Caco-2 (cell line): ENCODE results near the gene HK1. TPM values are rescaled to one million over a fixed set of nuclear protein-coding genes. Genes with fewer than 3 reads are reported as not detected.

Experiments
- Bru-seq: library from RNA; stranded (reverse); fragments of 400-500 nt; gene quantifications from one replicate; lab custom pipeline; 2021; lab: Mats Ljungman, UMichigan
- BruChase-seq, 2 experiments: library from RNA; stranded (reverse); fragments of 400-500 nt; gene quantifications; one replicate each; lab custom pipeline; 2021; lab: Mats Ljungman, UMichigan
- BruUV-seq: library from RNA; stranded (reverse); fragments of 400-500 nt; replicated peaks from 2 replicates; lab custom pipeline; 2021; lab: Mats Ljungman, UMichigan
- CTCF ChIA-PET: fragments of 300-600 bp; sonication (Branson Sonifier 250); formaldehyde crosslinking; loops from one replicate; lab custom pipeline; 2022; ENCODE audit warnings: antibody characterized with exemption; lab: Charles Lee
- POLR2A ChIA-PET: fragments of 300-600 bp; sonication (Branson Sonifier 250); formaldehyde crosslinking; loops from one replicate; lab custom pipeline; 2022; ENCODE audit warnings: antibody characterized with exemption; lab: Charles Lee
- DNase-seq, 2 experiments: peaks; one replicate each; pipeline versions ENCODE4 v3.0.0 to v3.0.0-alpha.2; 2020 to 2022
- H3K27me3 ChIP-seq: replicated peaks from 2 replicates; pipeline ENCODE4 v1.6.0; 2011; ENCODE audit warnings: low read length; ENCODE audit not compliant: control insufficient read depth, insufficient read depth
- H3K36me3 ChIP-seq: 2 replicates; pipeline ENCODE4 v1.5.1; 2011; ENCODE audit warnings: low read length; ENCODE audit not compliant: control insufficient read depth, insufficient read depth
- H3K4me1 ChIP-seq: fragments of 250-450 bp; sonication (Bioruptor Pico); 2 replicates; pipeline ENCODE4 v1.5.1; 2020; ENCODE audit warnings: mild to moderate bottlenecking
- H3K4me3 ChIP-seq: 2 replicates; pipeline ENCODE4 v1.5.1; 2011; ENCODE audit warnings: low read depth, mild to moderate bottlenecking, control low read depth, low read length
- H3K9me3 ChIP-seq: fragments of 250-450 bp; sonication (Bioruptor Pico); 2 replicates; pipeline ENCODE4 v1.5.1; 2020; ENCODE audit warnings: mild to moderate bottlenecking, moderate library complexity
- H3K27ac Mint-ChIP-seq: one replicate; pipeline ENCODE4 v1.8.0; 2022; ENCODE audit warnings: mixed read lengths; ENCODE audit not compliant: unreplicated experiment
- H3K27me3 Mint-ChIP-seq: one replicate; pipeline ENCODE4 v1.8.0; 2022; ENCODE audit warnings: mixed read lengths; ENCODE audit not compliant: insufficient read depth, unreplicated experiment
- H3K36me3 Mint-ChIP-seq: one replicate; pipeline ENCODE4 v1.8.0; 2022; ENCODE audit warnings: mild to moderate bottlenecking, mixed read lengths; ENCODE audit not compliant: insufficient read depth, unreplicated experiment
- H3K4me1 Mint-ChIP-seq: one replicate; pipeline ENCODE4 v1.8.0; 2022; ENCODE audit warnings: low read depth, mixed read lengths; ENCODE audit not compliant: unreplicated experiment
- H3K4me3 Mint-ChIP-seq: one replicate; pipeline ENCODE4 v1.8.0; 2022; ENCODE audit warnings: mild to moderate bottlenecking, moderate library complexity, mixed read lengths; ENCODE audit not compliant: unreplicated experiment
- H3K9me3 Mint-ChIP-seq: one replicate; pipeline ENCODE4 v1.8.0; 2022; ENCODE audit warnings: mixed read lengths; ENCODE audit not compliant: unreplicated experiment
- intact Hi-C: fragments of 100-400 bp; cut with micrococcal nuclease; formaldehyde crosslinking; loops from one replicate; pipeline ENCODE4 v1.10.0; 2022; ENCODE audit not compliant: unreplicated experiment
- long read RNA-seq: library from polyadenylated mRNA; stranded (forward); transcript quantifications from one replicate; pipeline ENCODE4 v2.0.0, GENCODE V29; 2022
- total RNA-seq: library from RNA; stranded (reverse); gene quantifications from 2 replicates; pipeline ENCODE4 v1.2.3, GENCODE V29; 2022
- TF ChIP-seq, protein P1 (sequence below), 2 experiments: fragments of 200-600 bp in 1 of 2; IDR thresholded peaks; 1 replicate in 1 of 2; 2 replicates in 1 of 2; pipeline versions ENCODE4 v1.5.1 to v1.8.0; 2011 to 2022; ENCODE audit warnings: antibody characterized with exemption in 1 of 2, control low read depth in 1 of 2, inconsistent platforms in 1 of 2, low read depth in 1 of 2, low read length in 1 of 2, mild to moderate bottlenecking in 1 of 2, moderate library complexity in 1 of 2; ENCODE audit not compliant: insufficient read depth in 1 of 2, severe bottlenecking in 1 of 2, unreplicated experiment in 1 of 2

The HK1 gene
- total RNA-seq (27.2 and 35.4 TPM in 2 replicates), Bru-seq, nascent RNA (percentile 48 among the genes with signal in this experiment), BruChase-seq, experiment 1, labeled RNA remaining after a 2-hour chase (percentile 49 among the genes with signal in this experiment), BruChase-seq, experiment 2, labeled RNA remaining after a 6-hour chase (percentile 57 among the genes with signal in this experiment)
- long read RNA-seq, transcript HK1-202 (18 exons, 3,605 nt), result major isoform, 54 of 79 reads
- long read RNA-seq, partial matches to known transcripts, result 18 of 79 reads
- long read RNA-seq, other reads (novel, unspliced or antisense), result 7 of 79 reads

DNA sequence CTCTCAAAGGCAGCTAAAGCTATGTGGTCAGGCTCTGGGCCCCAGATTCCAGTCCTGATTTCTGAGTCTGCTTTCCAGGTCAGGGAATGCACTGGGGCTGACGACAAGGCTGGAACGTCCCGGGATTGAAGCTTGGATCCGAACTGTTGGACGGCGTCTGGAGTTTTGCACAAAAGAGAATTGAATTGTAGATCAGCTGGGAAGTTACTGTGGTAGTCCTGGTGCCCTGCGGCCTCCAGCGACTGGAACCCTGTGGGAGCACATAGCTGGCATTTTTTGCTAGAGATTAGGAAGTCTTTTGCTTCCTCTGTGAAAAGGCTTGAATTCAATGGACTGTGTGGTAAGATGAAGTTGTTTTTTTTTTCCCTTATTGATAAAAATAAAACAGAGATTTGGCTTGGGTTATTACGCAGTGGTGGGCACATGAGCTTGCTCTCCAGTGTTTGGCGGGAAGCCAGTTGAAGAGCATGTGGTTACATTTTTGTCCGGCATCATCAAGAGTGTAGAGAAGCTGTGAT, at the start of gene HK1:
TSS of gene HK1 (plus strand) at position 51 of the 518 bp plus-strand sequence.
- H3K27me3 Mint-ChIP-seq, result no peaks in the 10 kb centered on the region
- H3K9me3 Mint-ChIP-seq, result no peaks in the 10 kb centered on the region
- Histone ChIP-seq H3K4me1 (no peaks in the 10 kb centered on the region), H3K9me3 (0 out of 2 replicates have a peak, but pooled peaks cover 3% of the 10 kb centered on the region), H3K27me3 (no peaks in the 10 kb centered on the region), H3K4me3 (no peak within 1 kb of the TSS), H3K36me3 (no peaks in the 10 kb centered on the region)
- POLR2A ChIA-PET, result no interaction called here
- intact Hi-C loops, result no loop called here
- no peaks in the 10 kb centered on the region for H3K36me3 Mint-ChIP-seq
- DNase-seq, result no peak
- TF ChIP-seq, protein P1, sequence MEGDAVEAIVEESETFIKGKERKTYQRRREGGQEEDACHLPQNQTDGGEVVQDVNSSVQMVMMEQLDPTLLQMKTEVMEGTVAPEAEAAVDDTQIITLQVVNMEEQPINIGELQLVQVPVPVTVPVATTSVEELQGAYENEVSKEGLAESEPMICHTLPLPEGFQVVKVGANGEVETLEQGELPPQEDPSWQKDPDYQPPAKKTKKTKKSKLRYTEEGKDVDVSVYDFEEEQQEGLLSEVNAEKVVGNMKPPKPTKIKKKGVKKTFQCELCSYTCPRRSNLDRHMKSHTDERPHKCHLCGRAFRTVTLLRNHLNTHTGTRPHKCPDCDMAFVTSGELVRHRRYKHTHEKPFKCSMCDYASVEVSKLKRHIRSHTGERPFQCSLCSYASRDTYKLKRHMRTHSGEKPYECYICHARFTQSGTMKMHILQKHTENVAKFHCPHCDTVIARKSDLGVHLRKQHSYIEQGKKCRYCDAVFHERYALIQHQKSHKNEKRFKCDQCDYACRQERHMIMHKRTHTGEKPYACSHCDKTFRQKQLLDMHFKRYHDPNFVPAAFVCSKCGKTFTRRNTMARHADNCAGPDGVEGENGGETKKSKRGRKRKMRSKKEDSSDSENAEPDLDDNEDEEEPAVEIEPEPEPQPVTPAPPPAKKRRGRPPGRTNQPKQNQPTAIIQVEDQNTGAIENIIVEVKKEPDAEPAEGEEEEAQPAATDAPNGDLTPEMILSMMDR (IDR thresholded peaks at IDR 0.05; ENCODE audit: insufficient read depth in 1 of 2, low read depth in 1 of 2, low read length in 1 of 2, severe bottlenecking in 1 of 2, unreplicated experiment in 1 of 2), result no peak
- H3K4me3 Mint-ChIP-seq, result no peak within 1 kb of the TSS
- CTCF ChIA-PET, result interaction anchor here (1.2 to 1.5 kb wide), 3 partner anchors 10 to 130 kb away, joined by 3 to 5 read pairs (median 5); no protein-coding TSS in a partner anchor
- no peak within 1 kb of the TSS for H3K27ac Mint-ChIP-seq
- H3K4me1 Mint-ChIP-seq, result peaks cover 8% of the 10 kb centered on the region
- BruUV-seq, result no TSS peak

- BruUV-seq, result no TSS peak
- Histone ChIP-seq H3K9me3 (no peaks in the 10 kb centered on the region), H3K4me1 (peaks cover 48% of the 10 kb centered on the region), H3K27me3 (no peaks in the 10 kb centered on the region), H3K36me3 (peaks cover 1% of the 10 kb centered on the region; the same call in 1 of the 2 replicates), H3K4me3 (no peak overlapping the region)
- Mint-ChIP-seq H3K27me3 (no peaks in the 10 kb centered on the region), H3K9me3 (no peaks in the 10 kb centered on the region), H3K4me1 (peaks cover 20% of the 10 kb centered on the region), H3K4me3 (no peak overlapping the region), H3K36me3 (no peaks in the 10 kb centered on the region), H3K27ac (peak overlapping the region; percentile 16)
- DNase-seq, result no peak
- intact Hi-C loops, result no loop called here
- TF ChIP-seq, protein P1 (IDR thresholded peaks at IDR 0.05; ENCODE audit: insufficient read depth in 1 of 2, low read depth in 1 of 2, low read length in 1 of 2, severe bottlenecking in 1 of 2, unreplicated experiment in 1 of 2), result no peak
- CTCF ChIA-PET, result interaction anchor here (0.7 to 1.1 kb wide), 4 partner anchors 161 to 237 kb away, joined by 3 to 5 read pairs (median 4); no protein-coding TSS in a partner anchor
- POLR2A ChIA-PET, result interaction anchor here (0.6 kb wide), 1 partner anchor 13 kb away, joined by 10 read pairs; no protein-coding TSS in a partner anchor
Measured at GRCh38 chr10:69229616-69229916, 48.7 kb upstream of the HK1 start.

DNA sequence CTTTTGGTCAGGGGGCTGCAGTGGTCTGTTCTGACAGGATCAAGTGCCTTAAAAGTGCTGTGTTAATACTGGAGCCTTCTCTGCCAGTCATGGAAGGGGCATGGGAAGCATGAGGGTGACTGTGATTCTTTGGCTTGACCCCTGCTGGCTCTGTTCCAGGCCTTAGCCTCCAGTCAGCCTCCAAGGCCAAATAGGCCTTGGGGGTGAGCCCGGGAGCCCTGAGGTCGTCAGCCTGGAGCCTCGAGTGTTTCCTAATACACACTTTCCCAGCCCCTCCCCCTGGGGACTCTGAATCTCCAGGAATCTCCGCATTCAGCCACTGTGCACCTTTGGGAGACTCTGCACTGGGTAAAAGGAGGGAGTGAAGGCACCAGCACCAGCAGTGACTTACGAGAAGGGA, 48.2 kb upstream of the HK1 start:
- ChIA-PET CTCF (interaction anchor here (0.9 to 1.1 kb wide), 2 partner anchors 160 to 162 kb away, joined by 3 to 4 read pairs; no protein-coding TSS in a partner anchor), POLR2A (no interaction called here)
- no peaks in the 10 kb centered on the region for H3K27me3 ChIP-seq
- H3K9me3 Mint-ChIP-seq, result no peaks in the 10 kb centered on the region
- no peaks in the 10 kb centered on the region for H3K27me3 Mint-ChIP-seq
- no peak overlapping the region for H3K4me3 Mint-ChIP-seq
- no peak overlapping the region for H3K4me3 ChIP-seq
- peaks cover 15% of the 10 kb centered on the region for H3K4me1 Mint-ChIP-seq
- DNase-seq, result no peak
- peaks cover 1% of the 10 kb centered on the region; the same call in 1 of the 2 replicates for H3K36me3 ChIP-seq
- no TSS peak for BruUV-seq
- intact Hi-C loops, result no loop called here
- no peaks in the 10 kb centered on the region for H3K9me3 ChIP-seq
- peaks cover 42% of the 10 kb centered on the region for H3K4me1 ChIP-seq
- H3K36me3 Mint-ChIP-seq, result no peaks in the 10 kb centered on the region
- peak overlapping the region; percentile 16 for H3K27ac Mint-ChIP-seq
- TF ChIP-seq, protein P1 (IDR thresholded peaks at IDR 0.05; ENCODE audit: insufficient read depth in 1 of 2, low read depth in 1 of 2, low read length in 1 of 2, severe bottlenecking in 1 of 2, unreplicated experiment in 1 of 2), result no peak
